NCI-H2107 (cell line): ENCODE results near the gene WNK2.

Source experiments
- DNase-seq: peaks from one replicate; lab custom pipeline; 2025; lab: John Stamatoyannopoulos, UW

The WNK2 gene

DNA sequence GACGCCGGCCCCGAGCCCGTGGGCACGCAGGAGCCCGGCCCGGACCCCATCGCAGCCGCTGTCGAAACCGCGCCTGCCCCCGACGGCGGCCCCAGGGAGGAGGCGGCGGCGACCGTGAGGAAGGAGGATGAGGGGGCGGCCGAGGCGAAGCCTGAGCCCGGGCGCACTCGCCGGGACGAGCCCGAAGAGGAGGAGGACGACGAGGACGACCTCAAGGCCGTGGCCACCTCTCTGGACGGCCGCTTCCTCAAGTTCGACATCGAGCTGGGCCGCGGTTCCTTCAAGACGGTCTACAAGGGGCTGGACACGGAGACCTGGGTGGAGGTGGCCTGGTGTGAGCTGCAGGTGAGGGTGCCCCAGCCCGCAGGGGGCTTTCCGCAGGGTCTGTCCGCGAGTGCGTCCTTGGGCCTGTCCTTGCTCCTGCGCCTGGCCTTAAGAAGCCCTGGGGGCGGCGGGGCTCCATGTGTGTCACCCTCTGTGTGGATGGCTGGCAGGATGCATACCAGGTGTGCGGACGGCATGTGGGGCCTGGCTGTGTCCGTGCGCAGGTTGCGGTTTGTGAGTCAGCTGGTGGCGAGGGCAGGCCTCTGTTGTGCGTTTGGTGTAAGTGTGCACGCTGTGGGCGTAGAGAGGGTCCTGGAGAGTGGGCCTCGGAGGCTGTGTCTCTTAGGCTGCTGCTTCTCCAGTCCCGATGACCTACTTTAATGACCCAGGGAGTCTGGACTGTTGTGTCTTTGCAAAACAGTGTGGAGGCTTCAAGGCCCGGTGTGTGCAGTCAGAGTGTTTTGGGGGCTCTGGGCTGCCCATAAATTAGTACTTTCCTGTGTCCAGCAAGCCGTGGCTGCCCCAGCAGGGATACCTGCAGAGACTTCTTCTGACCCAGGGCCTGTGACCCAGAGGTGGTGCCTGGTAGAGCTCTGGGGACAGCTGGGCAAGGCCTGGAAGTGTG, 1.6 kb downstream of the WNK2 start:
- no peak for DNase-seq

DNA sequence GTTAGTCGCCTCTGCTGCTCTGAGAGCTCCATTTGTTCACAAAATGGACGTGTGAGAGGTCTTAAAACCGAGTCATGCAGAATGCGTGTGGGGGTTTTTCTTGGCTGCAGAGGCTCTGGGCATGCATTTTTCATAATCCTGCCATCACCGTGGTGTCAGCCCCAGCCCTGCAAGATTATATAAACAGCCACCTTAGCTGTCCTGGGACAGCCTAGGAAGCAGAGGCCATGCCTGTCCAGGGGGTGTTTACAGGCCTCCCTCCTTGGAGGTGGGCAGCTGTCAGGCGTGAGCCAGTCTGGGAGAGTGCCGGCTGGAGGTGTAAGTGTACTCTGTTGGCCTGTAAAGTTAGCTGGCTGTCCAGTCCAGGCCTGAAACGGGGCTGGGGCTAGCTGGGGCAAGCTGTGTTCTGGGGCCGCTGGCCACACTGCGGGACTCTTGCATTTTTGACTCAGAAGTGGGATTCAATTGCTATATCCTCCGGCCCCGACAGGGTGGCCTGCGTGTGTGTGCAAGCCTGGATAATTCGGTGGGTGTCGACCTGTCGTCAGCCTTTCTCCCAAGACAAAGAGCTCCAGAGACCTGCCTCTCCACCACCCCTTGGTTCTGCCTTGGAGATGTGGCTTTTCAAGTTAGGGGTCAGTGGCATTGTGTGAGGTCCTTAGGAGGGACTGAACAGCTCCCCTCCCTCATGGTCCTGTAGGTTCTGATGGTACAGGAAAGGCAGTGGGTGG, 2.4 kb downstream of the WNK2 start:
- no peak for DNase-seq

DNA sequence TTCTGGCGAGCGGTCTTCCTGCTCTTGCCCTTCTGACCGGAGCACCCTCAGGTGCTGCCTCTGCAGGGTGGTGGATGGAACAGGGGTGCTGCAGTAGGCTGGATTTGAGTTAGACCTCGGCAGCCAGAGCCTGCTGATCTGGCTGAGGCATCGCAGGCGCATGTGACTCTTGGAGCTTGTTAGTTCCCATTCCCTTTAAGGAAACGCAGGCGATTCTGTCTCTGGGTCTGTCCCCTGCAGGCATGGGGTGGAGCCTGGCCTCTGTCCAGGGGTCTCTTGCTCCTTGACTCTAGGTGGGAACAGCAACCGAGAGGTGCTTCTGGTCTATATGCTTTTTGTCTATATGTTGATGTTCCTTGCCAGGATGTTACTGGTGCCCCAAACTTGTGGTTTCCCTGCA, 3.1 kb downstream of the WNK2 start:
- DNase-seq = no peak

DNA sequence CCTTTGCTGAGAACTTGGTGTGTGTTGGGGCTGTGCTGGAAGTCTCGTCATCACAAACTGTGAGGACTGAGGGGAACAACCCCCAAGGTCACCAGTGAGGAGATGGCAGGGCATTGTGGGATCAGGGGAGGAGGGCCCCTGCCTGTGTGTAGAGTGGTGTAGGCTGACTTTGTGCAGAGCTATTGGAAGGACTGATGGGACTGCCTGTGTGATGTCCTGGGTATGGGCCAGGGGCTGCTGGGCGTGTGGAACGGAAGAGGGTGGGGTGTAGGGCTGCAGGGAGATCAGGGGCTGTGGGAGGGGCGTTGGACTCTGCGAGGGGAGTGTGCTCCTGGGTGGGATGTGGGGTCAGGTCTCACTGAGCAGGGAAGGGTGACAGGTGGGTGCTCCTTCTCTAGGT, 3.6 kb downstream of the WNK2 start:
- no peak for DNase-seq

DNA sequence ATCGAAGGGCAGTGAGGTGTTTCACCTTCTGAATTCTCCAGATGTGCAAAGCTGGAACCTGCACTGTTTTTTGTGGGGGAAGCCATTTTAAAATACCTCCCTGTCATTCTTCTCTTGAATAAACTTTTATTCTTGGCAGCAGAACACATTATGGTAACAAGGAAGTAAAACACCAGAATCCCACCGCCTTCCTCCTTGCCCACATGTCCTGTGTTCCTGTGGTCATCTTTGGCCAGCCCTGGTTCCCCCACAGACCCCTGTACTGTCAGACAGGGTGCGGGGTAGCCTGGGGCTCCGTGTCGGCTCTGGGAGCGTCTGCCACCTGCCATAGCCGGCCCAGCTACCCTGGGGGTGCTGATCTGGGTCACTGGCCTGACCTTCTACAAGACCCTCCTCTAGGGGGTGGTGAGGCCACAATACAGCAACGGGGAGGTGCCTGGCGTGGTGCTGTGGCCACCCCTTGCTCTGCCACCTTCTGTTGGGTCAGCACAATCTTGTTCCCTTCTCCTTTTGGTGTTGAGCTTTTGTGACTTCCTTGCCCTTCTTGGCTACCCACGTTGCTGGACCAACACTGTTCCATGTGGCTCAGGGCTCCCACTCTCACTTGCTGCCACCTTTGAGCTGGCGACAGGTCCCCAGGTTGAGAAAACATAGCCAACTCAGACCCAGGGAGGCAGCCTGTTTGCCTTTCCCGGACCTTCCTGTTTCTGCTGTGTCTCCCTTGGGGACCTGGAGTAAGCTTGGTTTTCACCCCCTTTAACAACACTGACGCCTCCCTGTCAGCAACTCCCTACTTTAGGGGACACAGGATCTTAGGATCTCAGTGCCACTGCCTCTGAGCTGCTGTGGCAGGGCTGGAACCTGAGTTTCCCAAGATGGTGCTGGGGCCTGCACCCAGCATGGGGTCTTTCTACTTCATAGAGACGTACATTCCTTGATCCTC, 4.8 kb downstream of the WNK2 start:
- DNase-seq = no peak

DNA sequence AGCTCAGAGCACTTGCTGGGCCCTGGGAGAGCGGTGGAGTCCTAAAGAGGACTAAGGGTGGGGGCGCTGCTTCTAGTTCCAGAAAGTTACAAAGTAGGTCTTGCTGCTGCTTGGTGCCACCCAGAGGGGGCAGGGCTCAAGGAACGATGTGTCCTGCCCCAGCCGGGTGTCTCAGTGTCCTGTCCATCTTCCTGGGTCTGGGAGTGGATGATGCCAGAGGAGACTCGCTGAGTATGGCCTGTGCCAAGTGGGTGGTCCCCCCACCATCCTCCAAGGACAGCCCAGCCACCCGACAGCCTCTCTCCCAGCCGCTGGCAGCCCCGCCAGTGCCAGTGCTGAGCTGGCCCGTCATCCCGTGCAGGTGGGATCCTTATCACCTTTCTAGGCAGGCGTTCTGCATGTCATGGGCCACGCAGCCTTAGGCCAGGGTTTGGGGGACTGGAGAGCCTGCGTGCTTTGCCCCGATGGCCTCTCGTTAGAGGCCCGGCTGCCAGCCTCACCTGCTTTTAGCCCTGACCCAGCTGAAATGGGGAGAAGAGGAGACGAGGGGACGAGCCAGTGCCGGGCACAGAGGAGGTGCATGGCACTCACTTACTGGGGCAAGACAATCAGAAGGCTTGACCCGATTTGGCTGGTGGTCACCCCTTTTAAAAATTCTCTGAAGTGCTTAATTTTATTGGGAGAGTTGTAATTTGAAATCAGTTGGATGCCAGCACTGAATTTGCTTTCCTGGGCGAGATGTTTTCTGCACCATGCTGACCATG, 5.6 kb downstream of the WNK2 start:
- DNase-seq = no peak

DNA sequence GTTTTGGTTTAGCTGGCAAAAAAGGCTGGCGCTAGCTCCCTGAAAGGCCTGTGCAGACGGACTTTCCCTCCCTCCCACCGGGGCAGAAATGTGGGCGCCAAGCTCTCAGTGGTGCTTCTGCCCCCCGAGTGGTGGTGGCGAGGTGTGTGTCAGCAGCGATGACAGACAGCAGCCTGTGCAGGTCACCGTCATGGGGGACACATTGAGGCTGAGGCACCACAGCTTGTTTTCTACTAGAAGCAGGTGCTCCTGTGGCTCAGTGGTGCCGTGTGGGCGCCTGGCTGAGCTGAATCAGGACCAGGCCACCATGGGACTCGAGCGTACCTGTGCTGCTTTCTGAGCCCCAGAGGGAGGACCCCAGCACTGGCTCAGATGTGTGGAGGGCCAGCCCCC, 6.2 kb downstream of the WNK2 start:
- no peak for DNase-seq

DNA sequence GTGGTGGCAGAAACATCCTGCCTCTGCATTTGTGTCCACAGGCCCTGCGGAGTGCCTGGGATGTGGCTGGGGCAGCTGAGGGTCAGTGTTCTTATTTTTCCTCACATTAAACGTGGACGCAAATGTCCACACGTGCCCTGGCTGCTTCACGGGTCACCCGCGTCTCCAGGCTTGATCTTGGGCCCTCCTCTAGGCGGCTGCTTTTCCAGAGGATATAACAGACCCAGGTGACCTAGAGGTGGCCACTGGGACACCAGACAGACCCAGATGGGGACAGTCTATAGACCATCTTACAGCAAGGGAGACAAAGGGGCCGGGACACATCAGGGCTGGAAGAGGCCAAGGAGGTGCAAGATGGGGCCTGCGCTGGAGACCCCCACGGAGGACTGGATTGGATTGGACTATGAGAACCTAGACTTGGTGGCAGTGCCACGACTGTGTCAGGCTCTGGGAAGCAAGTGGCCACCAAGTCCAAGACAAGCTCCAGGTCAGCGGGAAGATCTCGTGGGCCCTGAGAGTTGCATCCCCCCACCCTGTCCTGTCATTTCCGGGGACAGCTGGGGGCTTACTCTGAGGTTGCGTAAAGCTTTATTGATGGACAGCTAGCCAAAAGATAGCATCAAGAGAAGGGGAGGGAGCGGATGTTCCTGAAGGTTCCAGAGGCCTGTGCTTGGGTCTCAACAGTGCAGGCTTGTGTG, 6.9 kb downstream of the WNK2 start:
- no peak for DNase-seq

DNA sequence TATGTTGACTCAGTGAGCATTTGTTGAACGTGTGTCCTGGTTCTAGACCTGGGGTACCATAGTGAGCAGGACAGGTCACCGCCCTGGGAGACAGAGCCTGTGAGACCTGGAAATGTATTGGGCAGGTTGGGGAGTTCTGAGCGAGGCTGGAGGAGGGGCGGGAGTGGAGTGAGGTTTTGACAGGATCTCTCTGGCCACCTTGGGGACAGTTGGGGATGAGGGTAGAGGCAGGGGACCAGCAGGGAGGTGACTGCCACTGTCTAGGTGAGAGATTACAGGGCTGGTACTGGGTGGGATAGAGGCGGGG, 7.4 kb downstream of the WNK2 start:
- DNase-seq = no peak

DNA sequence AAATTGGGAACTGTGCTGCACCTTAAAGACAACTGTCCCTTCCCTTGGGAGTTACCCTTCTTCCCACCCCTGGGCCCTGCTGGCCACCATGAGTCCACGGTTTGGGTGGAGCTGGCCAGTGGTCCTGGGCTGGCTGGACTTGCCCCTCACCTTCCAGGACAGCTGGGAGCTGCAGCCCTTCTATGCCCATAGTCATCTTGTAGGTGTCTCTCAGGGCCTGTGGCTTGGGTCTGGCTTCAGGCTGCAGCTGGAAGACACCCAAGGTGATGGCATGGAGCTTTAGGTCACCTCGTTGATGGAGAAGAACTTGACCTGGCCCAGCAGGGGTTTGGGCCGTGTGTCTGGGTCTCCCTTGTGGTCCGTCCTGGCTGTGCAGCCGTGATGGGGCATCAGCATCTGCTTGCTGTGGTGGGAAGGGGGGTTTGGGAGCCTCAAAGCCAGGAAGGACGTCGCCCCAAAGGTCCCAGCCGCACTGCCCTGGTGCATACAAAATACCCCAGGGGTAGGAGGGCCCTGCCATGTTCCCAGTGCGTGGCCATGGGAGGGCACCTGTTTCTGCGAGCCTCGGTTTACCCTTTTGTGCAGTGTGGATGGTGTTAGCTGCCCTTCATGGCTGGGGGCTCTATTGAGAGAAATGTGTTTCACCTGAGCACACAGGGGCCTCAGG, 8.9 kb downstream of the WNK2 start:
- no peak for DNase-seq

DNA sequence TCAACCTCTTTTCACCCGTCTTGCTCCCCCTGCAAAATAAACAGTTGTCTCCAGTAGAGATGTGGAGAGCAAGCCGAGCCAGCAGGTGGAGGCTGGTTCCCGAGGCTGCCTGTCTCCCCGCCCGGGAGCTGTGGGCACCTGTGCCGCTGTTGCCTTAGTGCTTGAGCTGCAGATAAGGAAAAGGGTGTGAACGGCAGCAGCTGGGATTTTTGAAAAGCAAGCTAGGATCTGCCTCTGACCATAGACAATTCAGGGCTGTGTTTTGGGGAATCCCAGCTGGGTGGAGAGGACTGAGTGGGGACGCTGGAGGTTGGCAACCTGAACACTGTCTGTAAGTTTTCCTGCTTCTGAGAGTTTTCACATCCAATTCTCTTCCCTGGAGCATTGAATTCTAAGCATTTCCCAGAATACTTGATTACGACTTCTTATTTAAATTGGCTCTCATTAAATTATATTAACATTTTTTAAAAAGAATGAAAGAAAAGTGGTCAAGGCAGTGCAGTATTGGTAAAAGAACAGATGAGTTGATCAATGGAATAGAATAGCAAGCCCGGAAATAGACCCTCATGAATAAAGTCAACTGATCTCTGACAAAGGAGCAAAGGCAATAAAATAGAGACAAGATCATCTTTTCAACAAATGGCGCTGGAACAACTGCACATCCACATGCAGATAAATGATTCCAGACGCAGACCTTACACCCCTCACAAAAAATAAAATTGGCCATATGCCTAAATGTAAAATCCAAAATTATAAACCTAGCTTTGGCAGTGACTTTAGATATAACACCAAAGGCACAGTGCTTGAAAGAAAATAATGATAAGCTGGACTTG, 9.7 kb downstream of the WNK2 start:
- peak; percentile 68 for DNase-seq

DNA sequence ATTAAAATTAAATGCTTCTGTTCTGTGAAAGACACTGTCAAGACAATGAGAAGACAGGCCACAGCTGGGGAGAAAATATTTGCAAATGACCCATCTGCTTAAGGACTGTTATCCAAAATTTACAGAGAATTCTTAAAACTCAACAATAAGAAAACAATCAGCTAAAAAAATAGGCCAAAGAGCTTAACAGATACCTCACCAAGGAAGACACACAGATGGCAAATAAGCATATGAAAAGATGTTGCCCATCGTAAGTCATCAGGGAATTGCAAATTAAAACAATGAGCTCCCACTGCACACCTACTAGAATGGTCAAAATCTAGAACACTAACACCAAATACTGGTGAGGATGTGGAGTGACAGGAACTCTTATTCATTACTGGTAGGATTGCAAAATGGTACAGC, 10.3 kb downstream of the WNK2 start:
- DNase-seq = no peak

DNA sequence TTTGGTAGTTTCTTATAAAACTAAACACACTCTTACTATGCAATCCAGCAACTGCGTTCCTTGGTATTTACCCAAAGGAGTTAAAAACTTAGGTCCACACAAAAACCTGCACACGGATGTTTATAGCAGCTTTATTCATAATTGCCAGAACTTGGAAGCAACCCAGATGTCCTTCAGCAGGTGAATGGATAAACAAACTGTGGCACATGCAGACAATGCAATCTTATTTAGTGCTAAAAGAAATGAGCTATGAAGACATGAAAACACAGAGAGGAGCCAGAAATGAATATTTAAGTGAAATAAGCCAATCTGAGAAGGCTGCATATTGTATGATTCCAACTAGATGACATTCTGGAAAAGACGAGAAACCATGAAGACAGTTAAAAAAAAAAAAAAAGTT, 10.7 kb downstream of the WNK2 start:
- DNase-seq = no peak

DNA sequence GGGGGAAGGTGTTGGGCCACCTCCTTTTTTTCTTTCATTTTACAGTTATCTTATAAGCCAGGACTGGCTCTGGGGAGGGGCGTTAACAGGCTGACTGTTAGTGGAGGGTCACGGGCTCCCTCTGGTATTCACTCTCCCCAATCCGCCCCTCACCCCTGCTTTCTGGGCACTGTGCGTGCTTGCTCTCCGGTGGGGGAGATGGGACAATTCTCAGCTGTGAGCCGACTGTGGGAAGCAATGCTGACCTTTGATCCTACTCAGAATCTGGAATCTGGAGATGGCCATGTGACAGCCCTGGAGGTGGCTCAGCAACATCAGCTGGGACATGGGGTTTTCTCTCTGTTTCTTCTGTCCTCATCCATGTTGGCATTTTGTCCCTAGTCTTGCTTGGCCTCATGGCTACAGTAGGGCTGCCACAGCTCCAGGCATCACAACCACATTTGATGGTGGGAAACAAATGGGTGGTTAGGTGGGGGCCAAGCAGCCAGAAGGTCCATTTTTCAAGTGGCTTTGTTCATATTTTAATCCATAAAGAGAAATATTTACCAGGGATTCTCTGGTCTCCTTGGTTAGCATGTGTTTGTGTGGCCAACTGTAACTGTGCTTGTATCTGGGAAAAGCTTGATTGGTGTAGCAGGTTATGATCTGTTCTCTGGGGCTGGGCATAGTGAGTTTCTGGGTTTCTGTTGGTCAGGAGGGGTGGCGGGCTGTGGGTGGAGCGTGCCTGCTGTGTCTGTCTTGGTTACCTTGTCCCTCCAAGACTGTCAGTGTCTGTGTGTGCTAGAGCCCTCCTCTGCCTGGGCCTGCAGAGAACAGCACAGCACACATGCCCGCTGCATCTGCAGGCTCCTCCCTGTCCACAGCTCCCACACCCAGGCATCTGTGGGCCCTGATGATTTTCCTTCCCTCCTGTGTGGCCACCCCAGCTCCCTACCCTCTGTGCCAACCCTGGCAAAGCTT, 12.4 kb downstream of the WNK2 start:
- DNase-seq = no peak

DNA sequence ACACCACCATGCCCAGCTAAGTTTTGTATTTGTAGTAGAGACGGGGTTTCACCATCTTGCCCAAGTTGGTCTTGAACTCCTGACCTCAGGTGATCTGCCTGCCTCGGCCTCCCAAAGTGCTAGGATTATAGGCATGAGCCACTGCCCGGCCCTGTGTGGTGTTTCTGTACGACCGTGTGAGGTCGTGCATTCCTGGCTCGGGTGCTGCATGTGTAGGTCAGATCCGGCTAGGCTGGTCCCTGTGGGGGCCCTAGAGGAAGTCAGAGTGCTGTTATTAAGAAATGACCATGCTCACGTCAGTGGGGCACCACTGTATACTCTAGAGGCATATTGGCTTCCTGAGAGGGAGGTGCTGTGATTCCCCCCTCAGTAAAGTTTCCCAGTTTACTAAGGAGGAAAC, 13.7 kb downstream of the WNK2 start:
- no peak for DNase-seq

DNA sequence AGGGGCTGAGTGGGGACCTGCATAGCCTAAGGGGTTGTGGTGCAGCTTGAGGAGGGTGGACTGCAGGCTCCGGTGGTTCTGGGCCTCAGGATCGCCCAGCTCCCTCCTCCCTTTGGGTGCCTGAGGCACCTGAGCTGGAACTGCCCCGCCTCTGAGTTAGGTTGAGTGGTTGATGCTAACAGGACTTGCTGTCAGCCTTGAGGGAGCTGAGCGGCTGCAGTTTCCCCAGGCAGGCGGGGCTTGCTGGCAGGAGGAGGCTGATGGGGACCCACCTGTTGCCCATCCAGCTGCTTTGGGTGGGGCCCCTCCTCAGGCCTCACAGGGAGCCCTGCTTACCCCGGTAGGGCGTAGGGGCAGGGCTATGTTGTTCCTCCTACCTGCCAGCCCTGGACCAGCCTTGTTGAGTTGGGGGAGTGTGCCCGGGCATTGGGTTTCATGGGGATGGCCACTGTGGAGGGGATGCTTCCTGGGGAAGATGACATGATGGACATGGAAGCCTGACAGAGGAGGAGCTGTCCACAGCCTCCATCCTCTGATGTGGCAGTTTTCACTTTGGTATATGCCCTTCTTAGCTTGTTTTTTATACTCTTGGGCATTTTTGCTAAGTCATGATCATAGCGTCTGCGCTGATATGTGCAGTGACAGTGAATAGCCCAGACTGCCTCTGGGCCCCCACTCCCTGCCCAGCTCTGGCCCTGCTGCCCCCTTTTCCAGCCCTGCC, 14.3 kb downstream of the WNK2 start:
- DNase-seq = no peak

DNA sequence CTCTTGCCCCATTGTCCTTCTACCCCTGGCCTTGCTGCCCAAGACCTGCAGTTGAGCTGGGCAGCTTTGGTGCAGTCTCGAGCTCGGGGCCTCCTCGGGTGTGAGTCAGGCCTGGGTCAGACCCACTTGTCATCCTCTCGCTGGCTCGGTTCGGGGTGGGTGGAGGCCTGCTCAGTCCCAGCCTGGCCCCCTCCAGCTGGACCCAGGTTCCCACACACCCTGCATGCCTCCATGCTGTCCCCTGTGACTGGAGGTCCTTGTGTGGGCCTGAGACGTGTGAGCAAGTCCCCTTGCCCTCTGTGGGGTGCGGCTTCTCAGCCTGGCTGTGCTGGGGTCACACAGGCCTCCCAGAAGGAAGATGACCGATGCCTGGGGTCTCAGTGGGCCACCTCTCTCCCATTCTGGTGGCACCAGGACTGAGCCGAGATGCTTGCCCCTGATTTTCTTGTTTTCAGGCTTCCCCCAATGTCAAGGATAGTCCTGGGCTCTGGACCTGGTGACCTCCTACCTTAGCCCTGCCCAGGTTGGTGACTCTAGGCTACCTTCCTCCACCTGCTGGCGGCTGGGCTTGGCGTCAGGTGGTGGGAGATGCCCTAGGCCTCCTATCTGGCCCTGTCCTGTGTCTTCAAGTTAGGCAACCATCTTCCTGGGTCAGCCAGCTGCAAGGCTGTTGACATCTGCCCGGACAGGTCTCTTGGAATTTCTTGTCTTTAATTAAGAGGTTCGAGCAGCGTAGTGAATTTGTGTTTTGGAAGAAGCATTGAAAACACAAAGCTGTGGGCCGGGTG, 15.1 kb downstream of the WNK2 start:
- DNase-seq = no peak
